GM21619 (cell line): ENCODE data around the gene ACTR3C.
"Not testable (repeated sequence)": the region's sequence is repeated elsewhere in the genome, so short reads cannot be mapped to it uniquely, and the experiment has no call there.

Experiments used
- ATAC-seq: cut with Tn5 transposase; IDR thresholded peaks from one replicate; pipeline ENCODE4 v1.9.1; 2021; ENCODE audit not compliant: unreplicated experiment

The ACTR3C gene

GRCh38 chr7:150285849-150286754 is 37.2 kb downstream of the ACTR3C start:
- ATAC-seq: peak; percentile 63

- ATAC-seq: not testable (repeated sequence)
These were observed 39.7 kb downstream of the ACTR3C start for GRCh38 chr7:150283608-150284007.

GRCh38 chr7:150283111-150283510 is 40.2 kb downstream of the ACTR3C start:
- ATAC-seq: not testable (repeated sequence)

- ATAC-seq: not testable (repeated sequence)
These were observed 41.5 kb downstream of the ACTR3C start for GRCh38 chr7:150281681-150282403.

GRCh38 chr7:150278383-150278782 is 45.0 kb downstream of the ACTR3C start:
- not testable (repeated sequence) for ATAC-seq

GRCh38 chr7:150276132-150276695 is 47.1 kb downstream of the ACTR3C start:
- not testable (repeated sequence) for ATAC-seq

- ATAC-seq: not testable (repeated sequence)
These were observed 51.4 kb downstream of the ACTR3C start for GRCh38 chr7:150271898-150272297.

GRCh38 chr7:150270101-150270824 is 53.1 kb downstream of the ACTR3C start:
- not testable (repeated sequence) for ATAC-seq

GRCh38 chr7:150268798-150269197 is 54.5 kb downstream of the ACTR3C start:
- not testable (repeated sequence) for ATAC-seq

- ATAC-seq: not testable (repeated sequence)
These were observed 55.1 kb downstream of the ACTR3C start for GRCh38 chr7:150268287-150268686.

- not testable (repeated sequence) for ATAC-seq
These were observed 56.2 kb downstream of the ACTR3C start for GRCh38 chr7:150266953-150267665.

- ATAC-seq: not testable (repeated sequence)
These were observed 60.7 kb downstream of the ACTR3C start for GRCh38 chr7:150262656-150263055.

GRCh38 chr7:150247745-150248144 is 75.6 kb downstream of the ACTR3C start:
- ATAC-seq: not testable (repeated sequence)

GRCh38 chr7:150245208-150245607 is 78.1 kb downstream of the ACTR3C start:
- not testable (repeated sequence) for ATAC-seq

- ATAC-seq: not testable (repeated sequence)
These were observed 80.4 kb downstream of the ACTR3C start for GRCh38 chr7:150242935-150243334.

GRCh38 chr7:150225444-150225843 is 97.9 kb downstream of the ACTR3C start:
- ATAC-seq: not testable (repeated sequence)

GRCh38 chr7:150222083-150222972 is 101.0 kb downstream of the ACTR3C start:
- ATAC-seq: not testable (repeated sequence)

GRCh38 chr7:150220673-150221181 is 102.6 kb downstream of the ACTR3C start:
- not testable (repeated sequence) for ATAC-seq
